Smooth muscle cell (in vitro differentiated cells): Measurements from ENCODE around the gene BAAT. TPM values are rescaled to one million over a fixed set of nuclear protein-coding genes. Genes with fewer than 3 reads are reported as not detected.

Experiments used
- DNase-seq: peaks from one replicate; lab custom pipeline; 2025; ENCODE audit not compliant: unreplicated experiment; lab: John Stamatoyannopoulos, UW
- H2AFZ ChIP-seq: fragments of 200-600 bp; sonication (generic); 2 replicates; pipeline ENCODE4 v1.6.0; 2016; ENCODE audit warnings: antibody characterized with exemption, low read depth, mild to moderate bottlenecking
- H3F3A ChIP-seq: fragments of 200-600 bp; sonication (generic); 2 replicates; pipeline ENCODE4 v1.6.0; 2017; ENCODE audit warnings: antibody characterized with exemption, low read depth
- H3K27ac ChIP-seq: fragments of 200-600 bp; sonication (generic); 2 replicates; pipeline ENCODE4 v1.5.1; 2016; ENCODE audit warnings: low read depth, mild to moderate bottlenecking
- H3K27me3 ChIP-seq: fragments of 200-600 bp; sonication (generic); 2 replicates; pipeline ENCODE4 v1.6.1; 2016; ENCODE audit warnings: low read depth, mild to moderate bottlenecking
- H3K36me3 ChIP-seq: fragments of 200-600 bp; sonication (generic); 2 replicates; pipeline ENCODE4 v1.5.1; 2016; ENCODE audit warnings: low read depth
- H3K4me1 ChIP-seq: fragments of 200-600 bp; sonication (generic); 2 replicates; pipeline ENCODE4 v1.5.1; 2016; ENCODE audit warnings: low read depth
- H3K4me2 ChIP-seq: fragments of 200-600 bp; sonication (generic); 2 replicates; pipeline ENCODE4 v1.6.0; 2016; ENCODE audit warnings: mild to moderate bottlenecking
- H3K4me3 ChIP-seq: fragments of 200-600 bp; sonication (generic); 2 replicates; pipeline ENCODE4 v1.5.1; 2016; ENCODE audit warnings: mild to moderate bottlenecking
- H3K79me2 ChIP-seq: fragments of 200-600 bp; sonication (generic); 2 replicates; pipeline ENCODE4 v1.6.0; 2016; ENCODE audit warnings: low read depth, mild to moderate bottlenecking
- H3K9ac ChIP-seq: fragments of 200-600 bp; sonication (generic); 2 replicates; pipeline ENCODE4 v1.6.0; 2016; ENCODE audit warnings: low read depth
- H3K9me3 ChIP-seq: fragments of 200-600 bp; sonication (generic); replicated peaks from 2 replicates; pipeline ENCODE4 v1.5.1; 2016; ENCODE audit warnings: low read depth
- H4K20me1 ChIP-seq: fragments of 200-600 bp; sonication (generic); 2 replicates; pipeline ENCODE4 v1.6.0; 2016; ENCODE audit warnings: low read depth
- WGBS: methylation state at CpG from one replicate; pipeline ENCODE4 v1.1.7; 2016; ENCODE audit warnings: low lambda C conversion rate; 5-methylcytosine and 5-hydroxymethylcytosine counted together
- polyA plus RNA-seq: library from polyadenylated mRNA; unstranded; fragments of >200 nt; fragmentation: Nextera tagmentation; extraction: Ambion mirVana; gene quantifications from 2 replicates; pipeline ENCODE4 v1.2.1, GENCODE V29; 2016
- total RNA-seq: library from RNA; depleted of rRNA; stranded (reverse); fragments of >200 nt; gene quantifications from 2 replicates; pipeline ENCODE4 v1.2.3, GENCODE V29; 2014
- TF ChIP-seq, protein P1 (sequence below): fragments of 200-600 bp; sonication (generic); IDR thresholded peaks from 2 replicates; pipeline ENCODE4 v1.5.1; 2017; ENCODE audit warnings: borderline replicate concordance, mild to moderate bottlenecking, antibody characterized with exemption; ENCODE audit not compliant: insufficient read depth, poor library complexity, severe bottlenecking

The BAAT gene
- total and polyA plus RNA-seq, 2 experiments from 2014 or later = not detected

DNA sequence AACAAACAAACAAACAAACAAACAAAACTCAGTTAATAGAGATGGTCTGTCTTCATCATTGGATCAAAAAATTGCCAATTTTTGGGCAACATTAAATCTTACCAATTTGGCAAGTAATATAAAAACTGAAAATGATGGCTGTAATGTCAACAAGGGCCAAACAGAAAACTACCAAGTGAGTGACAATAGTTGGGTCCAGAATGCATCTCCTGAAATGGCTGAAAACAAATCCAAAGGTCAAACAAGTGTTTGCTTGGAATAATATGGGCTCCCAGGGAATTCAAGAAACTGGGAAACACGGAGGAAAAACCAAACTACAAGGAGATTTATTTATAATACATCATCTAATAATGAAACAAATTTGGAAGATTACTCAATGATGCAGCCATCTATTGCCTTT, 25.1 kb downstream of the BAAT start:
- Histone ChIP-seq H3K9ac (no peak overlapping the region), H3K79me2 (no peaks in the 10 kb centered on the region), H3K27me3 (no peaks in the 10 kb centered on the region), H3F3A (no peaks in the 10 kb centered on the region), H3K4me1 (no peaks in the 10 kb centered on the region), H3K9me3 (no peaks in the 10 kb centered on the region), H3K4me3 (no peak overlapping the region), H3K36me3 (no peaks in the 10 kb centered on the region), H2AFZ (no peak overlapping the region), H3K4me2 (no peak overlapping the region), H4K20me1 (no peaks in the 10 kb centered on the region), H3K27ac (no peak overlapping the region)
- no peak for DNase-seq
- TF ChIP-seq, protein P1, sequence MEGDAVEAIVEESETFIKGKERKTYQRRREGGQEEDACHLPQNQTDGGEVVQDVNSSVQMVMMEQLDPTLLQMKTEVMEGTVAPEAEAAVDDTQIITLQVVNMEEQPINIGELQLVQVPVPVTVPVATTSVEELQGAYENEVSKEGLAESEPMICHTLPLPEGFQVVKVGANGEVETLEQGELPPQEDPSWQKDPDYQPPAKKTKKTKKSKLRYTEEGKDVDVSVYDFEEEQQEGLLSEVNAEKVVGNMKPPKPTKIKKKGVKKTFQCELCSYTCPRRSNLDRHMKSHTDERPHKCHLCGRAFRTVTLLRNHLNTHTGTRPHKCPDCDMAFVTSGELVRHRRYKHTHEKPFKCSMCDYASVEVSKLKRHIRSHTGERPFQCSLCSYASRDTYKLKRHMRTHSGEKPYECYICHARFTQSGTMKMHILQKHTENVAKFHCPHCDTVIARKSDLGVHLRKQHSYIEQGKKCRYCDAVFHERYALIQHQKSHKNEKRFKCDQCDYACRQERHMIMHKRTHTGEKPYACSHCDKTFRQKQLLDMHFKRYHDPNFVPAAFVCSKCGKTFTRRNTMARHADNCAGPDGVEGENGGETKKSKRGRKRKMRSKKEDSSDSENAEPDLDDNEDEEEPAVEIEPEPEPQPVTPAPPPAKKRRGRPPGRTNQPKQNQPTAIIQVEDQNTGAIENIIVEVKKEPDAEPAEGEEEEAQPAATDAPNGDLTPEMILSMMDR = no peak
- WGBS = 72% methylated on average over 1 of the region's 1 CpG

DNA sequence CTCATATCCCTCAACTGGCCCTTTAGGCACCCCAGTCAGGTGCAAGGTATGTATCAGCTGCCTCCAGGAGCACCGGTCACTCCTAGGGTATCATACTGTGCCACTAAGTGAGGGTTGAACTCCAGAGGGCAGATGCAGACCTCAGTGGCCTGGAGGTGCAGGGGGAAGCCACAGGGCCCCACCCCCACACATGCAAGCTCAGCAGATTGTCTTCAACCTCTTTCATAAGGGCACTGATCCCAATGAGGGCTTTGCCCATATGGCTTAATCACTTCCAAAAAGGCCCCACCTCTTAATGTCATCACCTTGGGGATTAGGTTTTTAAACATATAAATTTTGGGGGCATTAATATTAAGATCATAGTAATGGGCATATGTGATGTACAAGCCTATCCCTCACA, 28.2 kb downstream of the BAAT start:
- Histone ChIP-seq H3F3A (no peaks in the 10 kb centered on the region), H3K27me3 (no peaks in the 10 kb centered on the region), H3K9ac (no peak overlapping the region), H3K4me1 (no peaks in the 10 kb centered on the region), H3K4me3 (no peak overlapping the region), H3K36me3 (no peaks in the 10 kb centered on the region), H3K27ac (no peak overlapping the region), H3K79me2 (no peaks in the 10 kb centered on the region), H3K4me2 (no peak overlapping the region), H3K9me3 (no peaks in the 10 kb centered on the region), H4K20me1 (no peaks in the 10 kb centered on the region), H2AFZ (no peak overlapping the region)
- DNase-seq = no peak
- TF ChIP-seq, protein P1 = no peak
- 0% methylated on average over 1 of the region's 1 CpG for WGBS

DNA sequence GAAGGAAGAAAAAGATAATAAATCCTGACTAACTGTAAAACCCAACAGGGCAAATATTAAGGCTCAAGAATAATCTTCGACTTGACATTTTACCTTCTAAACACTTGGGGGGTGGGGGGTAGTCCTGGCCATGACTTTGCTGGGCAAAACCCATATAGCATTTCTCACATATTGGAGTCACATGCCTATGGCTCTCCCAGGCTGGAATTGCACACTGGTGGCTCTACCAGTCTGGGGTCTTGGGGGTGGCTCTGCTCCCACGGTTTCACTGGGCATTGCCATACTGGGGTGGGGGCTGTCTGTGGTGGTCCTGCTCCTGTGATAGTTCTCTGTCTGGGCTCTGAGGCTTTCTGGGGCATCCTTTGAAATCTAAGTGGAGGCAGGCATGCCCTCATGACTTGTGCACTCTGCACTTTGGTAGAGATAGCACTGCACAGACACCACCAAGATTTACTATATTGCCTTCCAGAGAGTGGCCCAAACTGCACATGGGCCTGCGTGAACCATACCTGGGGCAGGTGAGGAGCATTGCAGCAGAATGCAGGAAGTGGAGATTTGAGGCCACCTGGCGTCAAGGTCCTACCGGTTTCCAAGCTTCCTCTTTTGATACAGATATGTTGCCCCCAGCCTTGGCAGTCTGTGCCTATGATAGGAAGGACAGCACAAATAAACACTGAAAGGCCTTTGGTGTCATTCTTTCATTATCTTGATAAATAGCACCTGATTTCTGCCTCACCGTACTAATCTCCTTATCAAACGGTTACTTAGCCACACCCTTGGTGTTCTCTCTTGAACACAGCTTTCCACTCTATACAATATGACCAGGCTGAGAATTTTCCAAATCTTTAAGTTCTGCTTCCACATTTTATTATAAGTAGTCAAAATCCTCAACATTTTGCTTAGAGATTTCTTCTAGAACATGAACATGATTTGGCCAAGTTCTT, 29.8 kb downstream of the BAAT start:
- Histone ChIP-seq H3K36me3 (no peaks in the 10 kb centered on the region), H3K27me3 (no peaks in the 10 kb centered on the region), H3F3A (no peaks in the 10 kb centered on the region), H3K27ac (no peak overlapping the region), H4K20me1 (no peaks in the 10 kb centered on the region), H2AFZ (no peak overlapping the region), H3K4me1 (no peaks in the 10 kb centered on the region), H3K4me3 (no peak overlapping the region), H3K9ac (no peak overlapping the region), H3K79me2 (no peaks in the 10 kb centered on the region), H3K4me2 (no peak overlapping the region), H3K9me3 (no peaks in the 10 kb centered on the region)
- TF ChIP-seq, protein P1 = no peak
- 91% methylated on average over 7 of the region's 7 CpGs for WGBS
- DNase-seq = no peak
